Measurements from ENCODE around the gene ELFN2.

DNA sequence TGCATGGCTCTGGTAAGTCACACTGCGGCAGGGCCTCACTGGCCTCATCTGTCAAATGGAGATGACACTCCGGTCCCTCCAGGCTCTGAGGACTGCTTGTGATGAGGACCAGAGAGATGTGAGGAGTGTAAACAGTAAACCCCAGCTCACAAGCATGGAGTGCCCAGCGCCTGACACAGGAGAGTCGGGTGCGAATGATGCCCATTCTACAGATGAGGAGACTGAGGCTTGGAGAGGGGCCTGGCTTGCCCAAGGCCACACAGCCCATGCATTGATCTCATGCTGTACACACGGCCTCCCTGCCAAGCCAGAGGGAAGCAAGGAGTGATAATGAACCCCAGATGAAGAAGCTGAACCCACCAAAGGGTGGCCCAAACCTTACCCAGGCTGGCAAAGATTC lies 37.2 kb downstream of the ELFN2 start:
- TF ChIP-seq, protein P1, sequence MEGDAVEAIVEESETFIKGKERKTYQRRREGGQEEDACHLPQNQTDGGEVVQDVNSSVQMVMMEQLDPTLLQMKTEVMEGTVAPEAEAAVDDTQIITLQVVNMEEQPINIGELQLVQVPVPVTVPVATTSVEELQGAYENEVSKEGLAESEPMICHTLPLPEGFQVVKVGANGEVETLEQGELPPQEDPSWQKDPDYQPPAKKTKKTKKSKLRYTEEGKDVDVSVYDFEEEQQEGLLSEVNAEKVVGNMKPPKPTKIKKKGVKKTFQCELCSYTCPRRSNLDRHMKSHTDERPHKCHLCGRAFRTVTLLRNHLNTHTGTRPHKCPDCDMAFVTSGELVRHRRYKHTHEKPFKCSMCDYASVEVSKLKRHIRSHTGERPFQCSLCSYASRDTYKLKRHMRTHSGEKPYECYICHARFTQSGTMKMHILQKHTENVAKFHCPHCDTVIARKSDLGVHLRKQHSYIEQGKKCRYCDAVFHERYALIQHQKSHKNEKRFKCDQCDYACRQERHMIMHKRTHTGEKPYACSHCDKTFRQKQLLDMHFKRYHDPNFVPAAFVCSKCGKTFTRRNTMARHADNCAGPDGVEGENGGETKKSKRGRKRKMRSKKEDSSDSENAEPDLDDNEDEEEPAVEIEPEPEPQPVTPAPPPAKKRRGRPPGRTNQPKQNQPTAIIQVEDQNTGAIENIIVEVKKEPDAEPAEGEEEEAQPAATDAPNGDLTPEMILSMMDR (IDR thresholded peaks at IDR 0.05; ENCODE audit: low read depth, low read length, poor library complexity, severe bottlenecking): no peak
- no peak for TF ChIP-seq EZH2phosphoT487 (IDR thresholded peaks at IDR 0.05; ENCODE audit: borderline replicate concordance, low read length)

All from DOHH2 (cell line).